Fibroblast of skin of back (primary cell): ENCODE data around the gene FANCE.

Source experiments
- DNase-seq: peaks from one replicate; pipeline ENCODE4 v3.0.0-alpha.2; 2013

FANCE gene

GRCh38 chr6:35468181-35468979 is 16.2 kb downstream of the FANCE start, which contains the start of gene RPL10A:
TSS of gene RPL10A (plus strand) at chr6:35468401. CDS start at chr6:35468435, 34 bp downstream.
- DNase-seq, result peak; percentile 95

- no peak for DNase-seq
Measured at GRCh38 chr6:35468980-35469750, 17.0 kb downstream of the FANCE start.

- DNase-seq, result no peak
Measured at GRCh38 chr6:35469751-35470662, 17.9 kb downstream of the FANCE start.

GRCh38 chr6:35470663-35471120 is 18.6 kb downstream of the FANCE start:
- DNase-seq, result no peak

GRCh38 chr6:35471836-35472345 is 19.8 kb downstream of the FANCE start:
- DNase-seq, result no peak

GRCh38 chr6:35473075-35473849 is 21.1 kb downstream of the FANCE start:
- DNase-seq, result no peak

GRCh38 chr6:35473850-35474130 is 21.7 kb downstream of the FANCE start:
- no peak for DNase-seq

- DNase-seq, result no peak
Measured at GRCh38 chr6:35474131-35474941, 22.2 kb downstream of the FANCE start.

- DNase-seq, result no peak
Measured at GRCh38 chr6:35474942-35475570, 22.9 kb downstream of the FANCE start.

GRCh38 chr6:35475573-35475972 is 23.4 kb downstream of the FANCE start:
- DNase-seq, result no peak

GRCh38 chr6:35476004-35476403 is 23.9 kb downstream of the FANCE start:
- no peak for DNase-seq

- no peak for DNase-seq
Measured at GRCh38 chr6:35477028-35477427, 24.9 kb downstream of the FANCE start.

GRCh38 chr6:35477551-35478179 is 25.5 kb downstream of the FANCE start:
- no peak for DNase-seq

- no peak for DNase-seq
Measured at GRCh38 chr6:35478259-35478658, 26.1 kb downstream of the FANCE start.

- DNase-seq, result no peak
Measured at GRCh38 chr6:35480176-35480575, 28.0 kb downstream of the FANCE start.

GRCh38 chr6:35481226-35481625 is 29.1 kb downstream of the FANCE start:
- no peak for DNase-seq

GRCh38 chr6:35483062-35483461 is 30.9 kb downstream of the FANCE start:
- no peak for DNase-seq

GRCh38 chr6:35483490-35483889 is 31.4 kb downstream of the FANCE start:
- DNase-seq, result no peak

GRCh38 chr6:35483893-35484645 is 31.9 kb downstream of the FANCE start:
- DNase-seq, result no peak
